ENCODE measurements around the gene LARP6. TPM values are rescaled to one million over a fixed set of nuclear protein-coding genes. Genes with fewer than 3 reads are reported as not detected.

The LARP6 gene
- total RNA-seq, 4 donors from 2014 or later = 11.9 to 59.4 (median 28.8) TPM

GRCh38 chr15:70853318-70853972 lies 512 bp downstream of the LARP6 start:
- Histone ChIP-seq H3K4me3 (peak overlapping the region; percentile 34 to 62), H3K9me3 (no peaks in the 10 kb centered on the region), H3K27me3 (no peaks in the 10 kb centered on the region), H3K36me3 (no peaks in the 10 kb centered on the region), H3K4me1 (peaks cover 0 to 5% of the 10 kb centered on the region in 2 donors), H3K27ac (peak overlapping the region; percentile 87 to 97)
- peak; percentile 47 to 49 for DNase-seq
- intact Hi-C loops (cut with DNase I; ENCODE audit: low total_unique reads) = no loop called here
- no peak for TF ChIP-seq POLR2A (IDR thresholded peaks at IDR 0.05)

GRCh38 chr15:70852501-70853317 lies 1.2 kb downstream of the LARP6 start:
- no peaks in the 10 kb centered on the region for H3K27me3 ChIP-seq
- intact Hi-C loops (cut with DNase I; ENCODE audit: low total_unique reads) = no loop called here
- peak overlapping the region; percentile 34 to 62 for H3K4me3 ChIP-seq
- H3K27ac ChIP-seq = peak overlapping the region; percentile 87 to 97
- no peaks in the 10 kb centered on the region for H3K36me3 ChIP-seq
- DNase-seq = no peak
- H3K9me3 ChIP-seq = no peaks in the 10 kb centered on the region
- H3K4me1 ChIP-seq = peaks cover 0 to 5% of the 10 kb centered on the region in 2 donors
- TF ChIP-seq POLR2A (IDR thresholded peaks at IDR 0.05) = no peak
- TF ChIP-seq CTCF (IDR thresholded peaks at IDR 0.05) = no peak

GRCh38 chr15:70851889-70852288 lies 2.1 kb downstream of the LARP6 start:
- no peak for DNase-seq
- no peaks in the 10 kb centered on the region for H3K27me3 ChIP-seq
- no peaks in the 10 kb centered on the region for H3K36me3 ChIP-seq
- intact Hi-C loops (cut with DNase I; ENCODE audit: low total_unique reads) = no loop called here
- TF ChIP-seq CTCF (IDR thresholded peaks at IDR 0.05) (no peak), POLR2A (IDR thresholded peaks at IDR 0.05) (no peak)
- no peak overlapping the region for H3K4me3 ChIP-seq
- H3K27ac ChIP-seq = peak overlapping the region in 1 of 2 donors; percentile 97
- H3K9me3 ChIP-seq = no peaks in the 10 kb centered on the region
- H3K4me1 ChIP-seq = no peaks in the 10 kb centered on the region

- TF ChIP-seq POLR2A (IDR thresholded peaks at IDR 0.05) = no peak
- no peak for TF ChIP-seq CTCF (IDR thresholded peaks at IDR 0.05)
- intact Hi-C loops (cut with DNase I; ENCODE audit: low total_unique reads) = no loop called here
- no peak for DNase-seq
Observed at GRCh38 chr15:70845602-70846360, 8.2 kb downstream of the LARP6 start.

GRCh38 chr15:70837476-70837875 lies 16.5 kb downstream of the LARP6 start:
- intact Hi-C loops (cut with DNase I; ENCODE audit: low total_unique reads) = no loop called here
- DNase-seq = no peak
- TF ChIP-seq CTCF (IDR thresholded peaks at IDR 0.05) (no peak), POLR2A (IDR thresholded peaks at IDR 0.05) (no peak)

More at GRCh38 chr15:70845602-70846360, 8.2 kb downstream of the LARP6 start:
- H3K9me3 ChIP-seq = no peaks in the 10 kb centered on the region
- H3K4me3 ChIP-seq = no peak overlapping the region
- no peak overlapping the region for H3K27ac ChIP-seq
- no peaks in the 10 kb centered on the region for H3K4me1 ChIP-seq
- no peaks in the 10 kb centered on the region for H3K27me3 ChIP-seq
- no peaks in the 10 kb centered on the region for H3K36me3 ChIP-seq

More at GRCh38 chr15:70837476-70837875, 16.5 kb downstream of the LARP6 start:
- Histone ChIP-seq H3K36me3 (no peaks in the 10 kb centered on the region), H3K9me3 (no peaks in the 10 kb centered on the region), H3K4me3 (no peak overlapping the region), H3K27ac (no peak overlapping the region), H3K4me1 (no peaks in the 10 kb centered on the region), H3K27me3 (no peaks in the 10 kb centered on the region)
